ENCODE data around the gene DPP10.

The DPP10 gene

GRCh38 chr2:115160531-115161080 lies 718.2 kb downstream of the DPP10 start:
- DNase-seq (ENCODE audit: low read depth in 3 of 3) = no peak

GRCh38 chr2:115161081-115161770 lies 718.8 kb downstream of the DPP10 start:
- DNase-seq (ENCODE audit: low read depth in 3 of 3) = no peak

- DNase-seq (ENCODE audit: low read depth in 3 of 3) = no peak
Measured at GRCh38 chr2:115161771-115162493, 719.5 kb downstream of the DPP10 start.

- DNase-seq (ENCODE audit: low read depth in 3 of 3) = no peak
Measured at GRCh38 chr2:115162494-115163293, 720.3 kb downstream of the DPP10 start.

- no peak for DNase-seq (ENCODE audit: low read depth in 3 of 3)
Measured at GRCh38 chr2:115163572-115163971, 721.1 kb downstream of the DPP10 start.

GRCh38 chr2:115165529-115166109 lies 723.2 kb downstream of the DPP10 start:
- no peak for DNase-seq (ENCODE audit: low read depth in 3 of 3)

GRCh38 chr2:115168457-115168856 lies 726.0 kb downstream of the DPP10 start:
- DNase-seq (ENCODE audit: low read depth in 3 of 3) = no peak

- DNase-seq (ENCODE audit: low read depth in 3 of 3) = no peak
Measured at GRCh38 chr2:115169814-115170213, 727.4 kb downstream of the DPP10 start.

- DNase-seq (ENCODE audit: low read depth in 3 of 3) = no peak
Measured at GRCh38 chr2:115171751-115172150, 729.3 kb downstream of the DPP10 start.

GRCh38 chr2:115174651-115175050 lies 732.2 kb downstream of the DPP10 start:
- DNase-seq (ENCODE audit: low read depth in 3 of 3) = no peak

GRCh38 chr2:115183144-115183543 lies 740.7 kb downstream of the DPP10 start:
- DNase-seq (ENCODE audit: low read depth in 3 of 3) = no peak

- DNase-seq (ENCODE audit: low read depth in 3 of 3) = no peak
Measured at GRCh38 chr2:115190459-115190858, 748.0 kb downstream of the DPP10 start.

- no peak for DNase-seq (ENCODE audit: low read depth in 3 of 3)
Measured at GRCh38 chr2:115194623-115195022, 752.2 kb downstream of the DPP10 start.

- DNase-seq (ENCODE audit: low read depth in 3 of 3) = no peak
Measured at GRCh38 chr2:115196587-115196986, 754.1 kb downstream of the DPP10 start.

GRCh38 chr2:115199966-115200365 lies 757.5 kb downstream of the DPP10 start:
- DNase-seq (ENCODE audit: low read depth in 3 of 3) = no peak

GRCh38 chr2:115201386-115201785 lies 758.9 kb downstream of the DPP10 start:
- no peak for DNase-seq (ENCODE audit: low read depth in 3 of 3)

- no peak for DNase-seq (ENCODE audit: low read depth in 3 of 3)
Measured at GRCh38 chr2:115208493-115209164, 766.2 kb downstream of the DPP10 start.

- no peak for DNase-seq (ENCODE audit: low read depth in 3 of 3)
Measured at GRCh38 chr2:115214050-115214449, 771.6 kb downstream of the DPP10 start.

GRCh38 chr2:115219296-115219695 lies 776.9 kb downstream of the DPP10 start:
- DNase-seq (ENCODE audit: low read depth in 3 of 3) = no peak

- no peak for DNase-seq (ENCODE audit: low read depth in 3 of 3)
Measured at GRCh38 chr2:115234186-115234585, 791.7 kb downstream of the DPP10 start.

- no peak for DNase-seq (ENCODE audit: low read depth in 3 of 3)
Measured at GRCh38 chr2:115234737-115235136, 792.3 kb downstream of the DPP10 start.
